ENCODE data around the gene STK33.

The STK33 gene

GRCh38 chr11:8442301-8442700, 151.7 kb downstream of the STK33 start:
- no peak overlapping the region for H3K27ac ChIP-seq (ENCODE audit: low read length)
- H3K9me3 ChIP-seq (ENCODE audit: control insufficient read depth in 2 of 2, low read length in 2 of 2): no peaks in the 10 kb centered on the region
- H3K4me3 ChIP-seq (ENCODE audit: low read length in 2 of 2): no peak overlapping the region
- H3K4me1 ChIP-seq (ENCODE audit: control insufficient read depth, insufficient read depth, low read length): no peaks in the 10 kb centered on the region
- no peaks in the 10 kb centered on the region for H3K27me3 ChIP-seq (ENCODE audit: control insufficient read depth in 1 of 2, insufficient read depth in 2 of 2, low read length in 2 of 2)
- H3K9ac ChIP-seq (ENCODE audit: low read length in 2 of 2): no peak overlapping the region
- no peaks in the 10 kb centered on the region for H3K36me3 ChIP-seq (ENCODE audit: control insufficient read depth in 2 of 2, insufficient read depth in 2 of 2, low read length in 2 of 2)

GRCh38 chr11:8440649-8441048, 153.4 kb downstream of the STK33 start:
- H3K4me1 ChIP-seq (ENCODE audit: control insufficient read depth, insufficient read depth, low read length): no peaks in the 10 kb centered on the region
- H3K27ac ChIP-seq (ENCODE audit: low read length): no peak overlapping the region
- no peaks in the 10 kb centered on the region for H3K36me3 ChIP-seq (ENCODE audit: control insufficient read depth in 2 of 2, insufficient read depth in 2 of 2, low read length in 2 of 2)
- no peaks in the 10 kb centered on the region for H3K27me3 ChIP-seq (ENCODE audit: control insufficient read depth in 1 of 2, insufficient read depth in 2 of 2, low read length in 2 of 2)
- H3K9me3 ChIP-seq (ENCODE audit: control insufficient read depth in 2 of 2, low read length in 2 of 2): no peaks in the 10 kb centered on the region
- H3K4me3 ChIP-seq (ENCODE audit: low read length in 2 of 2): no peak overlapping the region
- H3K9ac ChIP-seq (ENCODE audit: low read length in 2 of 2): no peak overlapping the region

- no peak overlapping the region for H3K9ac ChIP-seq (ENCODE audit: low read length in 2 of 2)
- H3K4me1 ChIP-seq (ENCODE audit: control insufficient read depth, insufficient read depth, low read length): no peaks in the 10 kb centered on the region
- H3K9me3 ChIP-seq (ENCODE audit: control insufficient read depth in 2 of 2, low read length in 2 of 2): no peaks in the 10 kb centered on the region
- H3K27ac ChIP-seq (ENCODE audit: low read length): no peak overlapping the region
- no peak overlapping the region for H3K4me3 ChIP-seq (ENCODE audit: low read length in 2 of 2)
- no peaks in the 10 kb centered on the region for H3K27me3 ChIP-seq (ENCODE audit: control insufficient read depth in 1 of 2, insufficient read depth in 2 of 2, low read length in 2 of 2)
- H3K36me3 ChIP-seq (ENCODE audit: control insufficient read depth in 2 of 2, insufficient read depth in 2 of 2, low read length in 2 of 2): no peaks in the 10 kb centered on the region
Measured at GRCh38 chr11:8429483-8429882, 164.5 kb downstream of the STK33 start.

GRCh38 chr11:8426076-8426475, 168.0 kb downstream of the STK33 start:
- H3K9me3 ChIP-seq (ENCODE audit: control insufficient read depth in 2 of 2, low read length in 2 of 2): no peaks in the 10 kb centered on the region
- H3K4me3 ChIP-seq (ENCODE audit: low read length in 2 of 2): no peak overlapping the region
- H3K36me3 ChIP-seq (ENCODE audit: control insufficient read depth in 2 of 2, insufficient read depth in 2 of 2, low read length in 2 of 2): no peaks in the 10 kb centered on the region
- no peaks in the 10 kb centered on the region for H3K4me1 ChIP-seq (ENCODE audit: control insufficient read depth, insufficient read depth, low read length)
- H3K27ac ChIP-seq (ENCODE audit: low read length): no peak overlapping the region
- H3K9ac ChIP-seq (ENCODE audit: low read length in 2 of 2): no peak overlapping the region
- no peaks in the 10 kb centered on the region for H3K27me3 ChIP-seq (ENCODE audit: control insufficient read depth in 1 of 2, insufficient read depth in 2 of 2, low read length in 2 of 2)

- Histone ChIP-seq H3K9ac (ENCODE audit: low read length in 2 of 2) (no peak overlapping the region), H3K4me1 (ENCODE audit: control insufficient read depth, insufficient read depth, low read length) (no peaks in the 10 kb centered on the region), H3K36me3 (ENCODE audit: control insufficient read depth in 2 of 2, insufficient read depth in 2 of 2, low read length in 2 of 2) (no peaks in the 10 kb centered on the region), H3K9me3 (ENCODE audit: control insufficient read depth in 2 of 2, low read length in 2 of 2) (no peaks in the 10 kb centered on the region), H3K27me3 (ENCODE audit: control insufficient read depth in 1 of 2, insufficient read depth in 2 of 2, low read length in 2 of 2) (no peaks in the 10 kb centered on the region), H3K27ac (ENCODE audit: low read length) (no peak overlapping the region), H3K4me3 (ENCODE audit: low read length in 2 of 2) (no peak overlapping the region)
Measured at GRCh38 chr11:8415195-8415594, 178.8 kb downstream of the STK33 start.

- no peaks in the 10 kb centered on the region for H3K36me3 ChIP-seq (ENCODE audit: control insufficient read depth in 2 of 2, insufficient read depth in 2 of 2, low read length in 2 of 2)
- no peaks in the 10 kb centered on the region for H3K9me3 ChIP-seq (ENCODE audit: control insufficient read depth in 2 of 2, low read length in 2 of 2)
- no peak overlapping the region for H3K9ac ChIP-seq (ENCODE audit: low read length in 2 of 2)
- H3K27me3 ChIP-seq (ENCODE audit: control insufficient read depth in 1 of 2, insufficient read depth in 2 of 2, low read length in 2 of 2): no peaks in the 10 kb centered on the region
- H3K4me3 ChIP-seq (ENCODE audit: low read length in 2 of 2): no peak overlapping the region
- no peaks in the 10 kb centered on the region for H3K4me1 ChIP-seq (ENCODE audit: control insufficient read depth, insufficient read depth, low read length)
- H3K27ac ChIP-seq (ENCODE audit: low read length): no peak overlapping the region
Measured at GRCh38 chr11:8408151-8408941, 185.7 kb downstream of the STK33 start.

GRCh38 chr11:8403310-8403709, 190.7 kb downstream of the STK33 start:
- Histone ChIP-seq H3K36me3 (ENCODE audit: control insufficient read depth in 2 of 2, insufficient read depth in 2 of 2, low read length in 2 of 2) (no peaks in the 10 kb centered on the region), H3K27me3 (ENCODE audit: control insufficient read depth in 1 of 2, insufficient read depth in 2 of 2, low read length in 2 of 2) (no peaks in the 10 kb centered on the region), H3K9ac (ENCODE audit: low read length in 2 of 2) (no peak overlapping the region)

GRCh38 chr11:8392886-8393285, 201.1 kb downstream of the STK33 start:
- Histone ChIP-seq H3K9me3 (ENCODE audit: control insufficient read depth in 2 of 2, low read length in 2 of 2) (peaks cover 0 to 3% of the 10 kb centered on the region in 2 donors), H3K9ac (ENCODE audit: low read length in 2 of 2) (no peak overlapping the region), H3K36me3 (ENCODE audit: control insufficient read depth in 2 of 2, insufficient read depth in 2 of 2, low read length in 2 of 2) (no peaks in the 10 kb centered on the region), H3K4me3 (ENCODE audit: low read length in 2 of 2) (no peak overlapping the region), H3K27ac (ENCODE audit: low read length) (no peak overlapping the region), H3K27me3 (ENCODE audit: control insufficient read depth in 1 of 2, insufficient read depth in 2 of 2, low read length in 2 of 2) (no peaks in the 10 kb centered on the region), H3K4me1 (ENCODE audit: control insufficient read depth, insufficient read depth, low read length) (peaks cover 17% of the 10 kb centered on the region)

More at GRCh38 chr11:8403310-8403709, 190.7 kb downstream of the STK33 start:
- no peak overlapping the region for H3K27ac ChIP-seq (ENCODE audit: low read length)
- no peaks in the 10 kb centered on the region for H3K4me1 ChIP-seq (ENCODE audit: control insufficient read depth, insufficient read depth, low read length)
- no peak overlapping the region for H3K4me3 ChIP-seq (ENCODE audit: low read length in 2 of 2)
- no peaks in the 10 kb centered on the region for H3K9me3 ChIP-seq (ENCODE audit: control insufficient read depth in 2 of 2, low read length in 2 of 2)

- Histone ChIP-seq H3K4me3 (ENCODE audit: low read length in 2 of 2) (no peak overlapping the region), H3K9ac (ENCODE audit: low read length in 2 of 2) (no peak overlapping the region), H3K27ac (ENCODE audit: low read length) (no peak overlapping the region), H3K27me3 (ENCODE audit: control insufficient read depth in 1 of 2, insufficient read depth in 2 of 2, low read length in 2 of 2) (no peaks in the 10 kb centered on the region), H3K36me3 (ENCODE audit: control insufficient read depth in 2 of 2, insufficient read depth in 2 of 2, low read length in 2 of 2) (no peaks in the 10 kb centered on the region), H3K9me3 (ENCODE audit: control insufficient read depth in 2 of 2, low read length in 2 of 2) (peaks cover 0 to 3% of the 10 kb centered on the region in 2 donors), H3K4me1 (ENCODE audit: control insufficient read depth, insufficient read depth, low read length) (peaks cover 18% of the 10 kb centered on the region)
Measured at GRCh38 chr11:8392166-8392565, 201.9 kb downstream of the STK33 start.

GRCh38 chr11:8390851-8391612, 203.0 kb downstream of the STK33 start:
- H3K9me3 ChIP-seq (ENCODE audit: control insufficient read depth in 2 of 2, low read length in 2 of 2): no peaks in the 10 kb centered on the region
- H3K9ac ChIP-seq (ENCODE audit: low read length in 2 of 2): no peak overlapping the region
- H3K36me3 ChIP-seq (ENCODE audit: control insufficient read depth in 2 of 2, insufficient read depth in 2 of 2, low read length in 2 of 2): no peaks in the 10 kb centered on the region
- no peak overlapping the region for H3K4me3 ChIP-seq (ENCODE audit: low read length in 2 of 2)
- no peaks in the 10 kb centered on the region for H3K27me3 ChIP-seq (ENCODE audit: control insufficient read depth in 1 of 2, insufficient read depth in 2 of 2, low read length in 2 of 2)
- no peak overlapping the region for H3K27ac ChIP-seq (ENCODE audit: low read length)
- peaks cover 18% of the 10 kb centered on the region for H3K4me1 ChIP-seq (ENCODE audit: control insufficient read depth, insufficient read depth, low read length)
